ENCODE measurements around the gene VEZF1.
A peak's percentile ranks its signal among the peaks of the same experiment; 100 is the strongest.
"Not testable (repeated sequence)": the region's sequence is repeated elsewhere in the genome, so short reads cannot be mapped to it uniquely, and the experiment has no call there.

VEZF1 gene

DNA sequence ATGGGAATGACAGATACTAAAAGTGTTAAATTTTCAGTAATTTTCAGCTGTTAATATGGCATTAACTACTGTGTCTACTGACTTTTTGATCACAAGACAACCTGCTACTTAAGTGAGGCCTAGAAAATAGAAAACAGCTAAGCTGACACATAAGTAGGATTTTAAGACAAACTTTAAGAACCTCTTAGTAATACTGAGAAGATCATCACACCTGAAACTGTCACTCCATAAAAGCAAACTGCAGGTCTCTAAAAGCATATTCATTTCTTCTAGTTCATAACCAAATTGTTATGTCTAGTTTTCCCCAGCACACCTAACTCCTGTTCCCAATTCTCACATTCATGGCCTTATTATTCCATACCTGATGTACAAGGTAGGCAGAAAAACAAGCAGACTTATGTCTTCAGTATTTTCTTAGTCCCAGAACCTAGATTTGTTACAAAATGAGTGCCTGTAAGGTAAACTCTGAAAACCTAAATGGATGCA lies 11.0 kb upstream of the VEZF1 start:
- DNase-seq: no peak

DNA sequence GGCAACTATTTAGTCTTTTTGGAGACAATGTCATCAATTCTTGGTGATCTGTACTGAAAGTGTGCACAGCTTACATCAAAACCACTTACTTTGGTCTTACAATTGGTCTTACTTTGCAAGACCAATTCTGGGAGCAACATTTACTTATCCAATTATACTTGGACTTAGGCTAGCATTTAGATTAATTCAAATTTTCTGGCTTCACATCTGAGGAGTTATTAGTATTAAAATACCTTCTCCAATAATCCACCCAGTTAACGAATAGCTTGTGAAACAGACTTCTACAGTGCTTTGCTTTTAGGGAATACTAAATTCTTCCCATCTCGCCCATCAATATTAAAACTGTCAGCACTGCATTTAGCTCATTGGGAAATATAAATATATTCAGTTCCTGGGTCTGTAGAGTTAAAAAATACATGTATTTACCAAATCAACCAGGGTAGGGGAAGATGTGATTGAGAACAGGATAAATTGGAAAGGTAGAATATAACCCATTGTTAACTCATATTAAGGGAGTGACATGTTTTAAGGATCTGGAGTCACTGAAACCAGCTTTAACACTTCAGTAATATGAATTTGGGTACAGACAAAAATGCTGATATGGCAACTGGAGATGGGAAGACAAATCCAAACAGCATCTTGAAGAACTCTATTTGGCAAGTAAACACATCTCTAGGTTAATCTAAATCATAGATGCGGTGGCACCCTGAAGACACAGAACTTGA lies 9.2 kb upstream of the VEZF1 start:
- no peak for DNase-seq

DNA sequence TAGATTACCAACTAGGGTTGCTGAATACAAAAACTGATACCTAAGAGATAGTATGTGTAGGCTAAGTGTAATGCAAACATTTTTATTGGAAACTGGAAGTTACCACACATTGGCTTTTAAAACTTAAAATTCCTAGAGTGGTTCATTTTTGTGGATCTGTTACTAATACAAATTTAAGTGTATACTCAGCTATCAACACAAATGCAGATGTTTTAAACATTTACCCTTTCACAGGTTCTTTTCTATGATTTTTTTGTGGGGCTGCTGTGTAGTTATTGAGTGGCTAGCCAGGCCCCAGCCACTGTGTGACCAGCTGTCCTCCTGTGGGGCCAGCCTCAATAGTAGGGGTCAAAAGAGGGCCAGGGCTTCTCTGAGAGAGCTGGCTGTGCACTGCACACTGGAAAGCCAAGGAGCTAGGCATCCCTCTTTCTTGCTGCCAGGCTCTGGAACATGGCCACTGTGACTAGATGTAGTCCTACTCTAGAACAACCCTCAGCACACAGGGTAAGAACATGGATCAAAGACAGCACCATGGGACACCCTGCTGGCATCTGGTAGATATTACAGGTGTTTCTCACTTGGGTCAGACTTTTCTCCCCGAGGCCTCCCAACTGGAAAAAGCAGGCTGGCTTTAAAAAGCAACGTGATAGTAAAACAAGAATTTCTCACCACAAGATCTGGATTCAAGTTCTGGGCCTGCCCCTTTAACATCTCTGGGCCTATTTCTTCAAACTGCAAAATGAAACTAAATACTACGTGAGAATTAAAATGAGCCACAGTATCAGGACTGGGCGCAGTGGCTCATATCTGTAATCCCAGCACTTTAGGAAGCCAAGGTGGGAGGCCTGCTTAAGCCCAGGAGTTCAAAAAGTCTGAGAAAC lies 7.3 kb upstream of the VEZF1 start:
- DNase-seq: peak; percentile 88

GRCh38 chr17:57994436-57994835 lies 6.4 kb upstream of the VEZF1 start:
- DNase-seq: no peak

DNA sequence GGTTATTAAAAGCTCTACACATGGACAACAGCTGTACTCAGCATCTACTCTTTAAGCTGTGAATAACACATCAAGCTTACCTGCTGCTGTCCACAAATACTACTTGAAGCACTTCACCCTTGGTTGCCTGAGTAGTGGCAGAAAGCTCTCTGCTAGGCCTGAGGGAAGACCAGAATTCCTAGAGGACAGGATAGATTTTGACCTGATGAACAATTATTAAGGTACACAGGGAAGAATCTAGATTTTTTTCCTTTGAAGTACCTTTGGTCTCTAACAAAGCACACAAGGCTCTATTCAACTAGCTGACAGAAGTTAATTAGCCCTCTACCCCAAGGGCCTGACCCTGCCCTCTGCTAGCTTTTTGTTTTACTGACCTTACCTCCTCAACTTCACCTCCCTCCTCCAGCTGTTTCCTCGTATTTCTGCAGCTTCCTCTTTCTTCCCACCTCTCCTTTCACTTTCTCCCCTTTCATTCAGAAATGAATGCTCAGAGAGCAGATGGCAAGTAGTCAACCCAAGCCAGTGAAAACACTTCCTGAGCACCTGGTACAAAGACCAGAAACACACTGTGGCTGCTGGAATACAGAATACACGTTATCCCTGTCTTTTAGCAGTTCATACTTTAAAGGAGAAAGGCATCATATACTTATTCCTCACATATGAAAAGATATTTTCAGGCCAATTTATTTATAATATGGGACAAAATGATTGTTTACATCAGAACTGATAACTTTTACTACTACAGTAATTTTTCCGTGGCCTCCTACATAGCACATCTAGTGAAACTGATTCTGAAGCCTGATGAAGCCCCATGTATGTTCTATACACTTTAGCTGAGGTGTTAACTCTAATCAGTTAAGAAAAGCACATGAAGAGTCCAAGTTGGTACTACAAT lies 5.7 kb upstream of the VEZF1 start:
- DNase-seq: no peak

GRCh38 chr17:57991537-57991936 lies 3.5 kb upstream of the VEZF1 start:
- DNase-seq: no peak

GRCh38 chr17:57990037-57990436 lies 2.0 kb upstream of the VEZF1 start:
- DNase-seq: no peak

- DNase-seq: peak; percentile 85
Observed at GRCh38 chr17:57988301-57989250, 522 bp upstream of the VEZF1 start.

GRCh38 chr17:57986841-57987580 lies 1.0 kb downstream of the VEZF1 start:
- DNase-seq: peak; percentile 83

GRCh38 chr17:57985675-57985974 lies 2.4 kb downstream of the VEZF1 start:
- no peak for DNase-seq

DNA sequence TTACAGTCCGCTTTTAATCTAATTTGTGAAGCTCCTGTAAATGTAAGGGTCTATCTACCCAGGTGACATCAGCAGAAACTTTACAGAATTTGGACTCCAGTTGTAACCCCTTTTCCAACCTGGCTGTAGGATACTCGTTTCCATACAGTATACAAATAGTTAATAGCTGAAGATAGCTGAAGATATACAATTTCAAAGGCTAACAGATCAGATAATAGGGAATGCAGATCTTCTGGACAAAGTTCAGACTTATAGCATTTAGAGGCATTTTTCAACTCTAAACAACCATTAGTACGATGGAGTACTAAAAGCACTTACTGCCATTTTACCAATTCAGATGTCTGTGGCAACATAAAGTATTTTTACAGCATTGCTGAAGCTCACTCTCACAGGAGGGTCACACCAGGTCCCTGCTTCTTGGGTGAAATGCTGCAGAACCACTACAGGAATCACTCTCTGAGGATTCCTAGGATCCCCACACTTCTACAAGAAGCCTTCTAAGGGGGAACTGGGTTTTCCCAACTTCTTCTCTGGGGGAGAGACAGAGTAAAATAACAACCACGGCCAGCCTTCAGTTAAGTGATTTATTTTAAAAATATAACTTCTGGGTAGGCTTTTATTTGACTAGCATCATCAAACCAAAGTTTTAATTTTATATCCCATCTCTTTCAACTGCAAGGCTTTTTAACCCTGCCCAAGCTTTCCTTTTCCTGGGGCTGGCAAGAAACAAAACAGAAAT lies 2.9 kb downstream of the VEZF1 start:
- DNase-seq: no peak

DNA sequence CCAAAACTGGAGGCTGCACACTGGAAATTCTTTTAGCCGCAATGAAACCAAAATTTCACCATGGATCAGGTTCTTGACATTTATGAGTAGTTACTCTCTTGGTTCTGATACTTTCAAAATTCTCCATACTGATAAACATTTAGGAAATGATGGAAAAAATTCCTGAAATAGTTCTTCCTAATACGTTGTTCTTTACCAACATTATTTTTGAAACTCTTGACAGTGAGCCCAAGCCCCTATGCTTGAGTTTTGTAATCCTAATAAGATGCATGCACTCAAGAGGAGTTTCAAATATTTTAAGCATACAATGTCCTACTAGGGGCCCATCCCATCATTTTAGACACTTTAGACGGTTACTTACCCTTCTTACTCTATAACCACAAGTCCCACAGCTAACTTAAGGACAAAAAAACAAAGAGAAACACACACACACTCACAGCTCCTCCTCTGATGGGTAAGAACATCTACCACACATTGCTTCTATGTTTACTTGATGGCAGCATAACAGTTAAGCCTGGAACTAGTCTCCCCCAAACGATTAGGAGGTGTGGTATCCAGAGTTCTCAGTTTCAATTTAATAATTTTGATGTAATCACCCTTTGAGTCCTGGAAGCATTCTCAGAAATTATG lies 3.7 kb downstream of the VEZF1 start:
- DNase-seq: no peak

DNA sequence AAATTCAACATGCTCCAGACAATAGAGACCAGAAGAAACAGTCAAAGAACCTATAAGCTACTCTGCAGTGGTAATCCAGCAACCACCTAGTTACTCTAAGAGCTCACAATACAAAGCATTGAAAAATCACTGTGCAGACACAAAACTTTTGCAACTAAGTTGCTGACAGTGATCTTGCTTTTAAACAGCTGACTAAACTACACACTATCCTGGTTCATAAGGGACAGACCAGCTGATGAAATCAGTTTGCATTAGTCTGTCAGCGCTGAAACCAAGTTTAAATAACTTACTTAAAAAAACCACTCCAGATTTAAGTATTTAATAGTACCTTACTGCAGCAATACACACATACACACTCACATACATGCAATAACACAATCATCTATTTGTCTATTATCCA lies 4.6 kb downstream of the VEZF1 start:
- no peak for DNase-seq

GRCh38 chr17:57982452-57983170 lies 5.4 kb downstream of the VEZF1 start:
- DNase-seq: no peak

- no peak for DNase-seq
Observed at GRCh38 chr17:57980522-57980921, 7.5 kb downstream of the VEZF1 start.

DNA sequence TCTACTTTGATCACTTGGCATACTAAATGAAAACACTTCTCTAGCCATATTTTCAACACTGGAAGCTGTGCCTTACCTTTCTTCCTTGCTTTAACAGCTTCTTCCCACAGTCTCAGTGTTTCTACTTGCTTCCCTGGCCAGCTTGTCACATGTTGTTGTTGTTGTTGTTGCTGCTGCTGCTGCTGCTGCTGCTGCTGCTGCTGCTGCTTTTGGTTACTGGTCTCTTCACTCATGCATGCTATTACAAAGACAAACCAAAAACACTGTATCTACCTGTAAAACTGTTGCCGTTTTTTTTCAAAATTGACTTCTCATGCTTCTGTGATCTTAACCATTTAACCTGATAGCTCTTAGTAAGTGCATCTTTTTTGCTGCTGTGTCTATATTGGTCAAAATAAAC lies 9.0 kb downstream of the VEZF1 start:
- DNase-seq: no peak

GRCh38 chr17:57976594-57976993 lies 11.5 kb downstream of the VEZF1 start:
- DNase-seq: no peak

DNA sequence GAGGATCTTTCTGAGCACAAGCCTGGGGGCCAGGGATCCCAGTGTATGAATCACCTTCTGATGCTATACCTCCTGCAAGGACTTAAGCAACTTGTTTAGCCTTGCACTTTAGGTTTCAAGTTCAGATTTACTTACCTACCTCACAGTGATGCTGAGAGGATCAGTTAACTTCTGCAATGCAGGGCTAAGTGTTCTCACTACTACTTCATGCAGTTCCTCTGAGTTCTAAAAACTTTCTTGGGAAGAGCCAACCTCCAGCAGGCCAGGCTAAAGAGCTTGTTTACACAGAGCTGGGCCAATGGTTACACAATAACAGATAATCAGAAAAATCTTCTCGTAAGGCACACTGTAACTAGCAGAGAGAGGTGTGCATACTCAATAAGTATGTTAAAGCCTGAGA lies 13.0 kb downstream of the VEZF1 start:
- DNase-seq: no peak

- not testable (repeated sequence) for DNase-seq
Observed at GRCh38 chr17:57974053-57974824, 13.8 kb downstream of the VEZF1 start.
